Coronary artery (tissue), 2 donors: ENCODE results near the gene ARNT2.

Source experiments
- DNase-seq: peaks from one replicate; pipeline ENCODE4 v3.0.0-alpha.2; 2017; ENCODE audit warnings: low spot score
- H3K27ac ChIP-seq, 2 donors: fragments of 200-600 bp; sonication (generic); one replicate each; pipeline ENCODE4 v1.5.1; 2016 to 2019
- H3K4me3 ChIP-seq: fragments of 200-600 bp; sonication (generic); 2 replicates; pipeline ENCODE4 v1.5.1; 2016; ENCODE audit warnings: mild to moderate bottlenecking, moderate library complexity
- CTCF ChIP-seq: fragments of 200-600 bp; sonication (generic); IDR thresholded peaks from one replicate; pipeline ENCODE4 v1.5.1; 2019; ENCODE audit warnings: antibody characterized with exemption

Gene ARNT2

GRCh38 chr15:80547264-80547663 is 143.1 kb downstream of the ARNT2 start:
- no peak for TF ChIP-seq CTCF
- DNase-seq = no peak
- H3K4me3 ChIP-seq = no peak overlapping the region
- no peak overlapping the region for H3K27ac ChIP-seq

GRCh38 chr15:80549191-80549590 is 145.0 kb downstream of the ARNT2 start:
- Histone ChIP-seq H3K27ac (no peak overlapping the region), H3K4me3 (no peak overlapping the region)
- TF ChIP-seq CTCF = no peak
- DNase-seq = no peak

GRCh38 chr15:80549654-80550053 is 145.5 kb downstream of the ARNT2 start:
- no peak for DNase-seq
- TF ChIP-seq CTCF = no peak
- no peak overlapping the region for H3K4me3 ChIP-seq
- no peak overlapping the region for H3K27ac ChIP-seq

- Histone ChIP-seq H3K27ac (no peak overlapping the region), H3K4me3 (no peak overlapping the region)
- TF ChIP-seq CTCF = no peak
- DNase-seq = no peak
These were observed 146.2 kb downstream of the ARNT2 start for GRCh38 chr15:80550219-80550907.

- no peak for DNase-seq
- no peak overlapping the region for H3K4me3 ChIP-seq
- TF ChIP-seq CTCF = no peak
- H3K27ac ChIP-seq = no peak overlapping the region
These were observed 146.7 kb downstream of the ARNT2 start for GRCh38 chr15:80550908-80551260.

GRCh38 chr15:80551348-80551747 is 147.2 kb downstream of the ARNT2 start:
- H3K4me3 ChIP-seq = no peak overlapping the region
- DNase-seq = no peak
- TF ChIP-seq CTCF = no peak
- H3K27ac ChIP-seq = no peak overlapping the region

GRCh38 chr15:80554560-80554959 is 150.4 kb downstream of the ARNT2 start:
- no peak overlapping the region for H3K27ac ChIP-seq
- no peak overlapping the region for H3K4me3 ChIP-seq
- DNase-seq = no peak
- TF ChIP-seq CTCF = no peak
